B cell (primary cell): Measurements from ENCODE around the gene GRID1. TPM values are rescaled to one million over a fixed set of nuclear protein-coding genes. Genes with fewer than 3 reads are reported as not detected.

Source experiments
- ATAC-seq: fragments of 200-7000 bp; cut with Tn5 transposase; one replicate; pipeline ENCODE4 v1.10.0; 2021; ENCODE audit warnings: low read depth, mild to moderate bottlenecking, moderate number of reproducible peaks, moderate library complexity
- CTCF ChIA-PET: fragments of 350-600 bp; sonication (Branson Sonifier 250); formaldehyde crosslinking; loops from one replicate; lab custom pipeline; 2021; ENCODE audit warnings: antibody characterized with exemption, inconsistent platforms; lab: Charles Lee
- POLR2A ChIA-PET: fragments of 350-600 bp; sonication (Branson Sonifier 250); formaldehyde crosslinking; loops from one replicate; lab custom pipeline; 2021; ENCODE audit warnings: antibody characterized with exemption; lab: Charles Lee
- DNase-seq: peaks from one replicate; pipeline ENCODE4 v3.0.0; 2013
- H2AFZ ChIP-seq: 2 replicates; pipeline ENCODE4 v1.6.1; 2012; ENCODE audit warnings: mild to moderate bottlenecking, low read depth, low read length; ENCODE audit not compliant: insufficient read depth, poor library complexity, severe bottlenecking
- H3K27ac ChIP-seq, 2 donors: 1 replicate in 1 of 2; 2 replicates in 1 of 2; pipeline ENCODE4 v1.5.1; 2012 to 2013; ENCODE audit warnings: low read length in 2 of 2, mild to moderate bottlenecking in 2 of 2, moderate library complexity in 1 of 2
- H3K27me3 ChIP-seq, 4 experiments: fragments of 200-600 bp in 1 of 4; sonication (generic) in 1 of 4; replicated peaks in 1 of 4; 1 replicate in 2 of 4; 2 replicates in 2 of 4; pipeline versions ENCODE4 v1.6.1 to v1.7.0; 2013 to 2016; ENCODE audit warnings: low read length in 3 of 4, mild to moderate bottlenecking in 2 of 4, mixed read lengths in 1 of 4, moderate library complexity in 1 of 4; ENCODE audit not compliant: insufficient read depth in 4 of 4, control insufficient read depth in 3 of 4; ENCODE audit errors: control extremely low read depth in 1 of 4
- H3K36me3 ChIP-seq, 2 experiments: replicated peaks in 1 of 2; 1 replicate in 1 of 2; 2 replicates in 1 of 2; pipeline versions ENCODE4 v1.6.1 to v1.7.1; 2013; ENCODE audit warnings: low read length in 1 of 2; ENCODE audit not compliant: insufficient read depth in 2 of 2, control insufficient read depth in 1 of 2; ENCODE audit errors: control extremely low read depth in 1 of 2, extremely low read depth in 1 of 2
- H3K4me1 ChIP-seq, 2 donors: fragments of 200-600 bp in 1 of 2; sonication (generic) in 1 of 2; 1 replicate in 1 of 2; 2 replicates in 1 of 2; pipeline versions ENCODE4 v1.5.1 to v1.6.1; 2013 to 2017; ENCODE audit warnings: low read length in 2 of 2; ENCODE audit not compliant: control insufficient read depth in 2 of 2, insufficient read depth in 2 of 2
- H3K4me2 ChIP-seq: replicated peaks from 2 replicates; pipeline ENCODE3; 2012; ENCODE audit warnings: mild to moderate bottlenecking, low read depth, low read length; ENCODE audit not compliant: poor library complexity, severe bottlenecking
- H3K4me3 ChIP-seq, 5 experiments: fragments of 200-600 bp in 1 of 5; sonication (generic) in 1 of 5; 1 replicate in 3 of 5; 2 replicates in 2 of 5; pipeline versions ENCODE4 v1.5.1 to v1.7.0; 2011 to 2016; ENCODE audit warnings: low read length in 4 of 5, mild to moderate bottlenecking in 4 of 5, low read depth in 2 of 5, control low read depth in 1 of 5, moderate library complexity in 1 of 5; ENCODE audit not compliant: insufficient read depth in 1 of 5; ENCODE audit errors: control extremely low read depth in 1 of 5, extremely low read depth in 1 of 5
- H3K79me2 ChIP-seq: fragments of 200-600 bp; sonication (generic); one replicate; pipeline ENCODE4 v1.6.0; 2016; ENCODE audit warnings: low read length; ENCODE audit not compliant: control insufficient read depth, insufficient read depth
- H3K9ac ChIP-seq: fragments of 200-600 bp; sonication (generic); 2 replicates; pipeline ENCODE4 v1.6.1; 2017; ENCODE audit warnings: mild to moderate bottlenecking, low read length, moderate library complexity
- H3K9me3 ChIP-seq, 3 donors: one replicate each; pipeline versions ENCODE4 v1.6.1 to v1.7.1; 2013; ENCODE audit warnings: low read length in 2 of 3; ENCODE audit not compliant: control insufficient read depth in 2 of 3, insufficient read depth in 1 of 3; ENCODE audit errors: control extremely low read depth in 1 of 3
- H4K20me1 ChIP-seq: 2 replicates; pipeline ENCODE4 v1.6.0; 2012; ENCODE audit warnings: mild to moderate bottlenecking, low read length; ENCODE audit not compliant: insufficient read depth, control insufficient read depth, poor library complexity, severe bottlenecking
- H3K27ac Mint-ChIP-seq: one replicate; pipeline ENCODE4 v1.8.0; 2021; ENCODE audit warnings: mixed read lengths
- H3K27me3 Mint-ChIP-seq: one replicate; pipeline ENCODE4 v1.8.0; 2021; ENCODE audit warnings: mixed read lengths
- H3K4me1 Mint-ChIP-seq: one replicate; pipeline ENCODE4 v1.8.0; 2021; ENCODE audit warnings: mixed read lengths
- H3K4me3 Mint-ChIP-seq: one replicate; pipeline ENCODE4 v1.8.0; 2021; ENCODE audit warnings: mixed read lengths
- H3K9me3 Mint-ChIP-seq: one replicate; pipeline ENCODE4 v1.8.0; 2022; ENCODE audit warnings: mixed read lengths; ENCODE audit not compliant: insufficient read depth
- EZH2 ChIP-seq: IDR thresholded peaks from 2 replicates; pipeline ENCODE4 v1.6.1; 2012; ENCODE audit warnings: borderline replicate concordance, low read depth, mild to moderate bottlenecking, moderate library complexity, low read length; ENCODE audit not compliant: insufficient read depth, poor library complexity, severe bottlenecking
- WGBS: methylation state at CpG from one replicate; pipeline ENCODE4 v1.1.5; 2013; ENCODE audit warnings: missing lambda C conversion rate; ENCODE audit not compliant: insufficient coverage; 5-methylcytosine and 5-hydroxymethylcytosine counted together
- intact Hi-C: fragments of 100-400 bp; cut with micrococcal nuclease; formaldehyde crosslinking; loops from one replicate; pipeline ENCODE4 v1.10.0; 2022
- polyA plus RNA-seq: library from polyadenylated mRNA; depleted of rRNA; stranded (reverse); fragments of >200 nt; gene quantifications from 2 replicates; pipeline ENCODE4 v1.2.3, GENCODE V29; 2012
- total RNA-seq, 2 donors: library from RNA; stranded (reverse); fragments of 120-200 nt in 1 of 2; gene quantifications; 1 replicate in 1 of 2; 2 replicates in 1 of 2; pipeline versions ENCODE4 v1.2.3 to v1.2.4, GENCODE V29; 2013 to 2022
- TF ChIP-seq, protein P1 (sequence below): fragments of 200-600 bp; IDR thresholded peaks from one replicate; pipeline ENCODE4 v1.8.0; 2022; ENCODE audit warnings: antibody characterized with exemption, mild to moderate bottlenecking

GRID1 gene
- total and polyA plus RNA-seq, 2 donors (not counting 1 experiment from before 2014, with no cell fraction given), result not detected

DNA sequence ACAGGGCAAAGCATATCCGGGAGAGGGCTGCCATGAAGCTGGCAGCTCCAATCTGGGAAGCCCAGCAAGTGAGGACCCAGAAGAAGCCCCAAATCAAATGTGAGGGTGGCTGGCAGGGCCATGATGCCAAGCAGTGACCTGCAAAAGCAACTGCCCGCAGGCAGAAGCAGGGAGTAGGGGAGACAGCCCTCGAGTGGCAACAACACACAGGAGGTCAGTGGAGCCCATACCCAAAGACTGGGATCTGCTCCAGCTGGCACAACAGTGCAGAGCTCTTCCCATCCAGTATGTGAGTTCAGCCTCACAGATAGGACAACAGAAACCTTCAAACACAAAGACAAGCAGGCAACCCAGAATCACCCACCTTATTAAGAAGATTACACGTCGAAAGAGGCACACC lies 45.0 kb downstream of the GRID1 start:
- Histone ChIP-seq H3K79me2 (no peaks in the 10 kb centered on the region), H2AFZ (no peak overlapping the region), H3K9me3 (no peaks in the 10 kb centered on the region), H3K27ac (no peak overlapping the region), H3K9ac (no peak overlapping the region), H3K27me3 (peaks cover 0 to 8% (median 0%) of the 10 kb centered on the region in 4 experiments), H3K4me2 (no peak overlapping the region), H3K36me3 (no peaks in the 10 kb centered on the region), H4K20me1 (no peaks in the 10 kb centered on the region), H3K4me3 (no peak overlapping the region), H3K4me1 (no peaks in the 10 kb centered on the region)
- TF ChIP-seq, protein P1, sequence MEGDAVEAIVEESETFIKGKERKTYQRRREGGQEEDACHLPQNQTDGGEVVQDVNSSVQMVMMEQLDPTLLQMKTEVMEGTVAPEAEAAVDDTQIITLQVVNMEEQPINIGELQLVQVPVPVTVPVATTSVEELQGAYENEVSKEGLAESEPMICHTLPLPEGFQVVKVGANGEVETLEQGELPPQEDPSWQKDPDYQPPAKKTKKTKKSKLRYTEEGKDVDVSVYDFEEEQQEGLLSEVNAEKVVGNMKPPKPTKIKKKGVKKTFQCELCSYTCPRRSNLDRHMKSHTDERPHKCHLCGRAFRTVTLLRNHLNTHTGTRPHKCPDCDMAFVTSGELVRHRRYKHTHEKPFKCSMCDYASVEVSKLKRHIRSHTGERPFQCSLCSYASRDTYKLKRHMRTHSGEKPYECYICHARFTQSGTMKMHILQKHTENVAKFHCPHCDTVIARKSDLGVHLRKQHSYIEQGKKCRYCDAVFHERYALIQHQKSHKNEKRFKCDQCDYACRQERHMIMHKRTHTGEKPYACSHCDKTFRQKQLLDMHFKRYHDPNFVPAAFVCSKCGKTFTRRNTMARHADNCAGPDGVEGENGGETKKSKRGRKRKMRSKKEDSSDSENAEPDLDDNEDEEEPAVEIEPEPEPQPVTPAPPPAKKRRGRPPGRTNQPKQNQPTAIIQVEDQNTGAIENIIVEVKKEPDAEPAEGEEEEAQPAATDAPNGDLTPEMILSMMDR, result no peak
- no peak for TF ChIP-seq EZH2
- ChIA-PET CTCF (no interaction called here), POLR2A (no interaction called here)
- WGBS, result 85% methylated on average over 3 of the region's 5 CpGs
- Mint-ChIP-seq H3K27ac (no peak overlapping the region), H3K9me3 (no peaks in the 10 kb centered on the region), H3K27me3 (peaks cover 32% of the 10 kb centered on the region), H3K4me1 (no peaks in the 10 kb centered on the region), H3K4me3 (no peak overlapping the region)
- no peak for DNase-seq
- intact Hi-C loops, result no loop called here
- no peak for ATAC-seq

DNA sequence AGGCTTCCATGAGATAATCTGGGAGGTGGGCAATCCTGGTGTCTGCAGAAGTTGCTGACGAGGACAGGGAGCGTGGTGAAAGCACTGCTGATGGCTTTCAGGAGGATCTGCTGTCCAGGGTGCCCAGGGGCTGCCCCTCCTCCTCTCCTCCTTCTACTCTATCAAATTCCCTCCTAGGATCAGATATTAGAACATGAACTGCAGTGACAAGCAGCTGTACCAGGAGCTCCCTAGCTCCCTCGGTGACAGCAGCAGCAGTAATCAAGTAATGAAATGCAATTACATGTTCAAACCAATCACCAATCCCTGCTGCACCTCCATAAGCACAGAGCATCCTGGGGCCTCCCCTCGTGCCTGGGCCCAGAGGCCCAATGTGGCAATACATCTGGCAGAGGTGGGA lies 46.9 kb downstream of the GRID1 start:
- no peak for TF ChIP-seq EZH2
- TF ChIP-seq, protein P1, result no peak
- no peaks in the 10 kb centered on the region for H4K20me1 ChIP-seq
- no peaks in the 10 kb centered on the region for H3K36me3 ChIP-seq
- no peak overlapping the region for H3K4me3 ChIP-seq
- H3K9me3 ChIP-seq, result peaks cover 0 to 4% (median 0%) of the 10 kb centered on the region in 3 donors
- intact Hi-C loops, result no loop called here
- DNase-seq (no peak), ATAC-seq (no peak)
- no peaks in the 10 kb centered on the region for H3K9me3 Mint-ChIP-seq
- H3K79me2 ChIP-seq, result no peaks in the 10 kb centered on the region
- ChIA-PET CTCF (no interaction called here), POLR2A (no interaction called here)
- H3K4me1 ChIP-seq, result no peaks in the 10 kb centered on the region
- peaks cover 32% of the 10 kb centered on the region for H3K27me3 Mint-ChIP-seq
- WGBS, result 93% methylated on average over 3 of the region's 4 CpGs
- H3K27ac Mint-ChIP-seq, result no peak overlapping the region
- H3K27ac ChIP-seq, result no peak overlapping the region
- H3K4me1 Mint-ChIP-seq, result no peaks in the 10 kb centered on the region
- no peak overlapping the region for H3K4me2 ChIP-seq
- no peak overlapping the region for H3K4me3 Mint-ChIP-seq
- H2AFZ ChIP-seq, result no peak overlapping the region
- no peak overlapping the region for H3K9ac ChIP-seq
- H3K27me3 ChIP-seq, result peaks cover 0 to 8% (median 0%) of the 10 kb centered on the region in 4 experiments
